ENCODE results near the gene TNFAIP1.
A peak's percentile ranks its signal among the peaks of the same experiment; 100 is the strongest.

The TNFAIP1 gene

GRCh38 chr17:28346746-28347246 lies 11.2 kb downstream of the TNFAIP1 start:
- no peak overlapping the region for H3K4me3 ChIP-seq (ENCODE audit: low read length)
- peak; percentile 48 for TF ChIP-seq CTCF (conservative IDR thresholded peaks at IDR 0.05; ENCODE audit: low read depth, low read length)
- DNase-seq (ENCODE audit: low read depth) = no peak

DNA sequence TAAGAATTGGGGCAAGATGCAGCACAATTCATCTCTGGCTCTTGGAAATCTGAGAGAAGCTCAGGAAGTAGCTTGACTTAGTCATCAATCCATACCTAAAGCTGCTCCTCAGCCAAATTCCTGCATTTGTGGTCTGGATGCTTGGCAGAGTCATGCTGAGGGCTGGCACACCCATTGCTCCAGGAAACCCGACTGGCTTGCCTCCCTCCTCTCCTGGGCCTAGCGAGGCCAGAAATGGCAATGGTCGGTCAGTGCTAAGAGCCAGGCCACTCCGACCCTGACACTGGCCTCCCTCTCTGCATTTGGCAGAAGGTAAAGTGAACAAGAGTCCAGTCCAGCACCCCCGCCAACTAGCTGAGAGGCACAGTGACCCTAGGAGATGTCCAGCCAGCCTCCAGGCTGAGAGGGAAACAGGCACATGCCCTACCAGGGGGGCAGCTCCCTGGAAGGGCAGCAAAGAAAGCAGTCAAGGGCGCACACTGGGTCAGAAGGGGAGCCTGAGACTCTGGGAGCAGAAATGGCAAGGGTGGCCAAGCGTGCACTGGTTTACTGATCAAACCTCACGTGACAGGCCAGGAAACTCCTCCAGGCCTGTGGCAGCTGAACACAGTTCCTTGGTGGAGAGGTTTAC lies 11.8 kb downstream of the TNFAIP1 start:
- no peak for TF ChIP-seq CTCF (conservative IDR thresholded peaks at IDR 0.05; ENCODE audit: low read depth, low read length)
- no peak overlapping the region for H3K4me3 ChIP-seq (ENCODE audit: low read length)
- DNase-seq (ENCODE audit: low read depth) = peak; percentile 77

GRCh38 chr17:28348979-28349378 lies 13.4 kb downstream of the TNFAIP1 start:
- H3K4me3 ChIP-seq (ENCODE audit: low read length) = no peak overlapping the region
- TF ChIP-seq CTCF (conservative IDR thresholded peaks at IDR 0.05; ENCODE audit: low read depth, low read length) = no peak
- DNase-seq (ENCODE audit: low read depth) = no peak

DNA sequence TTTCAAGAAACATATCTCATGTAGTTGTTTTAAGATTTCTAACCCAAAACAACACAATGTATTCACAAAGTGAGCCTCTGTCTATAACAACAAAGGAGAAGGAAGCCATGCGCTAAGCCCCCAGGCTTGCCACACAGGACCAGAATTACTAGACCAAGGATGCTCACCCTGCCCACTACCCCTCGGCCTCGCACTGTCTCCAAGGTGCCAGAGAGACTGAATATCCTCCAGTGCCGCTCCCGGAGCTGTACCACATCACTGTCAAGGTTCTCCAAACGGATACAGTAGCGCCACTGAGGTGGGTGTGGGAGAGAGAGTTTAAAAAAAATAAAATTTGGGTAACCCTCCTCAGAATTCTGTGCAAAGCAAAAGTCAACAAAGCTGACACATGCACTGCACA lies 14.7 kb downstream of the TNFAIP1 start:
- no peak overlapping the region for H3K4me3 ChIP-seq (ENCODE audit: low read length)
- no peak for TF ChIP-seq CTCF (conservative IDR thresholded peaks at IDR 0.05; ENCODE audit: low read depth, low read length)
- DNase-seq (ENCODE audit: low read depth) = no peak

GRCh38 chr17:28357061-28357900 lies 21.7 kb downstream of the TNFAIP1 start, which contains the start of gene POLDIP2:
Gene POLDIP2, minus strand, starts transcription at chr17:28357527. Its CDS starts 79 bp downstream, at chr17:28357448.
- TF ChIP-seq CTCF (conservative IDR thresholded peaks at IDR 0.05; ENCODE audit: low read depth, low read length) = no peak

GRCh38 chr17:28357901-28358197 lies 22.3 kb downstream of the TNFAIP1 start:
- DNase-seq (ENCODE audit: low read depth) = no peak
- H3K4me3 ChIP-seq (ENCODE audit: low read length) = peak overlapping the region; percentile 79
- TF ChIP-seq CTCF (conservative IDR thresholded peaks at IDR 0.05; ENCODE audit: low read depth, low read length) = no peak

More at GRCh38 chr17:28357061-28357900, 21.7 kb downstream of the TNFAIP1 start, which contains the start of gene POLDIP2:
- peak within 1 kb of the TSS; percentile 79 for H3K4me3 ChIP-seq (ENCODE audit: low read length)
- DNase-seq (ENCODE audit: low read depth) = peak; percentile 68
